Measurements from ENCODE around the gene LRMDA.

The LRMDA gene

DNA sequence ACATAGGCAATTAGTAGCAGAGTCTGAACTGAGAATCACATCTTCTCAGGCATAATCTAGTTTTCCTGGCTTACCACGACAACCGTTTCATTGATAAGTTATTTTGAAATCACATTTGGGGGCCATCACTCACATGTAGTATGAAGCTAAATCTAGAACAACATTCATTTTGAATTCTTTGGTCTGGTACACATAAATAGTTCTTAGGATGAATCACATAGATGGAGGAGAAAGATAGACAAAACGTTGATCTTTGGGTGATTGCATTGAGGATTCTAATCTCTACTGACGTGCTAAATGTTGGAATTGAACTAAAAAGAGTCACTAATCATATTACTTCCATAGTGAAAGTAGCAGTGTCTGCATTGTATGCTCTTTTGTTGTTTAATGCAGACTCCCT is 1022.6 kb downstream of the LRMDA start:
- Histone ChIP-seq H3K4me3 (ENCODE audit: insufficient read depth, low read length, poor library complexity, severe bottlenecking) (no peak overlapping the region), H3K36me3 (ENCODE audit: low read length) (no peaks in the 10 kb centered on the region), H3K9ac (ENCODE audit: low read length) (no peak overlapping the region), H4K20me1 (ENCODE audit: low read depth, low read length) (no peaks in the 10 kb centered on the region), H3K79me2 (ENCODE audit: insufficient read depth, low read length) (no peaks in the 10 kb centered on the region), H3K9me2 (replicated peaks; ENCODE audit: insufficient read depth, low read length) (no peaks in the 10 kb centered on the region), H3F3A (ENCODE audit: insufficient read depth) (no peaks in the 10 kb centered on the region), H3K27me3 (ENCODE audit: low read length) (no peaks in the 10 kb centered on the region), H3K4me2 (ENCODE audit: low read depth, low read length, poor library complexity, severe bottlenecking) (no peak overlapping the region), H3K9me3 (ENCODE audit: insufficient read depth, low read length) (no peaks in the 10 kb centered on the region), H3K27ac (ENCODE audit: low read depth, low read length) (no peak overlapping the region), H2AFZ (ENCODE audit: low read depth, low read length, severe bottlenecking) (no peak overlapping the region)
- TF ChIP-seq, protein P1, sequence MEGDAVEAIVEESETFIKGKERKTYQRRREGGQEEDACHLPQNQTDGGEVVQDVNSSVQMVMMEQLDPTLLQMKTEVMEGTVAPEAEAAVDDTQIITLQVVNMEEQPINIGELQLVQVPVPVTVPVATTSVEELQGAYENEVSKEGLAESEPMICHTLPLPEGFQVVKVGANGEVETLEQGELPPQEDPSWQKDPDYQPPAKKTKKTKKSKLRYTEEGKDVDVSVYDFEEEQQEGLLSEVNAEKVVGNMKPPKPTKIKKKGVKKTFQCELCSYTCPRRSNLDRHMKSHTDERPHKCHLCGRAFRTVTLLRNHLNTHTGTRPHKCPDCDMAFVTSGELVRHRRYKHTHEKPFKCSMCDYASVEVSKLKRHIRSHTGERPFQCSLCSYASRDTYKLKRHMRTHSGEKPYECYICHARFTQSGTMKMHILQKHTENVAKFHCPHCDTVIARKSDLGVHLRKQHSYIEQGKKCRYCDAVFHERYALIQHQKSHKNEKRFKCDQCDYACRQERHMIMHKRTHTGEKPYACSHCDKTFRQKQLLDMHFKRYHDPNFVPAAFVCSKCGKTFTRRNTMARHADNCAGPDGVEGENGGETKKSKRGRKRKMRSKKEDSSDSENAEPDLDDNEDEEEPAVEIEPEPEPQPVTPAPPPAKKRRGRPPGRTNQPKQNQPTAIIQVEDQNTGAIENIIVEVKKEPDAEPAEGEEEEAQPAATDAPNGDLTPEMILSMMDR (IDR thresholded peaks at IDR 0.05; ENCODE audit: insufficient read depth, low read length, poor library complexity, severe bottlenecking): no peak
- TF ChIP-seq EZH2phosphoT487 (conservative IDR thresholded peaks at IDR 0.05; ENCODE audit: low read length): no peak

DNA sequence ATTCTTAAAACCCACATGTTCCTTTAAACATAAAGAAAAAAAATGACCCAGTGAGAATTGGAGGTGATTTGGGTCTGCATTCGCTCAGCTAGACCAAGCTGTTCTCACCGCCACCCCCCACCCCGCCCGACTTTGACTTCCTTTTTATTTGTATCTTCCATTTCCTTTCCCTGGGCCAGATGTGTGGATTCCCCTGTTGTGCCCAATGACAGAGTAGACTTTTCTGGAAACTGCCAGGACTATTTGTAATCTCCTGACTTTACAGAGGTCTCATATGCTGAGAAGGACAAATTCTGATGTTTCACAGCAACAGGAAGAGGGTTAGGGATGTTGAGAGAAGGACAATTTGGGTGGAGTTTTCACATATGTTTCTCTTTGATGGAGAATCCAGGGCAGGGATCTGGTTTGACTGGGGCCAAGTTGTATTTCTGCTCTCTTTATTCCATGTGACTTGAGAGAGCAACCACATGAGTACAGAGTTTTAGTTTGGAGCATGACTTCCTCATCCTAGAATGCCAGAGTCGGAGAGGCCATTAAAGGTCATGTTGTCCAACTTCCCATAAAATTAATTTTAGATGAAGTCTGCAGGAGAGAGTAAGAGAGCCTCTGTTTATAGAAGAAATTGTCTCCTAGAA is 1023.2 kb downstream of the LRMDA start:
- TF ChIP-seq, protein P1 (IDR thresholded peaks at IDR 0.05; ENCODE audit: insufficient read depth, low read length, poor library complexity, severe bottlenecking): no peak
- TF ChIP-seq EZH2phosphoT487 (conservative IDR thresholded peaks at IDR 0.05; ENCODE audit: low read length): no peak
- Histone ChIP-seq H3K79me2 (ENCODE audit: insufficient read depth, low read length) (no peaks in the 10 kb centered on the region), H3K36me3 (ENCODE audit: low read length) (no peaks in the 10 kb centered on the region), H3K27ac (ENCODE audit: low read depth, low read length) (no peak overlapping the region), H3K9ac (ENCODE audit: low read length) (no peak overlapping the region), H3F3A (ENCODE audit: insufficient read depth) (no peaks in the 10 kb centered on the region), H3K4me3 (ENCODE audit: insufficient read depth, low read length, poor library complexity, severe bottlenecking) (no peak overlapping the region), H3K9me2 (replicated peaks; ENCODE audit: insufficient read depth, low read length) (no peaks in the 10 kb centered on the region), H4K20me1 (ENCODE audit: low read depth, low read length) (no peaks in the 10 kb centered on the region), H3K4me2 (ENCODE audit: low read depth, low read length, poor library complexity, severe bottlenecking) (no peak overlapping the region), H3K27me3 (ENCODE audit: low read length) (no peaks in the 10 kb centered on the region), H3K9me3 (ENCODE audit: insufficient read depth, low read length) (no peaks in the 10 kb centered on the region), H2AFZ (ENCODE audit: low read depth, low read length, severe bottlenecking) (no peak overlapping the region)

DNA sequence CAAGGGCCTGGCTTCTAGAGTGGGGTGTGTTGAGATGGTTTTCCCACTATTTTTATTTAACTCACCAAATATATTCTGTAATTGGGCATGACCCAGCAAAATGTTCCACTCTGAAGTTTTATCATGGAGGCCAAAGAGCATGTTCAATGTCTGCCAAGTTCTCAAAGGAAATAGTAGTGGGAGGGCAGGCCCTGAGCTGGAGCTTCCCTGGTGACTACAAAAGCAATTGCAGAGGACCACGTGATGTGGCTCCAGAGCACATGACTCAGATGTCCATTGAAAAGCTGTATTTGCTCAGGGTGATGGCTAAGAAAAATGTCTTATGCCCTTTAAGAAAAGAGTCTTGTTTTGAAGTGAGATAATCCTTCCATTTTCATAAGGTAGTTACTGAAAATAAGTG is 1024.8 kb downstream of the LRMDA start:
- Histone ChIP-seq H3K27me3 (ENCODE audit: low read length) (no peaks in the 10 kb centered on the region), H3F3A (ENCODE audit: insufficient read depth) (no peaks in the 10 kb centered on the region), H2AFZ (ENCODE audit: low read depth, low read length, severe bottlenecking) (no peak overlapping the region), H3K4me2 (ENCODE audit: low read depth, low read length, poor library complexity, severe bottlenecking) (no peak overlapping the region), H3K79me2 (ENCODE audit: insufficient read depth, low read length) (no peaks in the 10 kb centered on the region), H3K9ac (ENCODE audit: low read length) (no peak overlapping the region), H3K9me3 (ENCODE audit: insufficient read depth, low read length) (no peaks in the 10 kb centered on the region), H3K27ac (ENCODE audit: low read depth, low read length) (no peak overlapping the region), H3K9me2 (replicated peaks; ENCODE audit: insufficient read depth, low read length) (no peaks in the 10 kb centered on the region), H3K36me3 (ENCODE audit: low read length) (no peaks in the 10 kb centered on the region), H4K20me1 (ENCODE audit: low read depth, low read length) (no peaks in the 10 kb centered on the region), H3K4me3 (ENCODE audit: insufficient read depth, low read length, poor library complexity, severe bottlenecking) (no peak overlapping the region)
- TF ChIP-seq, protein P1 (IDR thresholded peaks at IDR 0.05; ENCODE audit: insufficient read depth, low read length, poor library complexity, severe bottlenecking): no peak
- no peak for TF ChIP-seq EZH2phosphoT487 (conservative IDR thresholded peaks at IDR 0.05; ENCODE audit: low read length)

Data from SU-DHL-6 (cell line).